ENCODE results near the gene UFSP2. TPM values are rescaled to one million over a fixed set of nuclear protein-coding genes. Genes with fewer than 3 reads are reported as not detected.

UFSP2 gene
- total and polyA plus RNA-seq, 8 donors, result 10.1 to 23.4 (median 19.3) TPM

- no peaks in the 10 kb centered on the region for H3K9me3 ChIP-seq
- no peak overlapping the region for H3K4me3 ChIP-seq
- DNase-seq (peak in 2 of 6 donors; percentile 42 to 46), FAIRE-seq (no peak), ATAC-seq (peak; percentile 82 to 98 (median 92))
- no peaks in the 10 kb centered on the region for H3K36me3 ChIP-seq
- 22 to 34% methylated on average over 3 of the region's 3 CpGs for WGBS, 2 donors
- H3K4me1 ChIP-seq, result peaks cover 5 to 6% (median 6%) of the 10 kb centered on the region in 3 donors
- intact Hi-C loops (cut with DNase I), result no loop called here
- H3K27me3 ChIP-seq, result no peaks in the 10 kb centered on the region
- TF ChIP-seq, protein P1, sequence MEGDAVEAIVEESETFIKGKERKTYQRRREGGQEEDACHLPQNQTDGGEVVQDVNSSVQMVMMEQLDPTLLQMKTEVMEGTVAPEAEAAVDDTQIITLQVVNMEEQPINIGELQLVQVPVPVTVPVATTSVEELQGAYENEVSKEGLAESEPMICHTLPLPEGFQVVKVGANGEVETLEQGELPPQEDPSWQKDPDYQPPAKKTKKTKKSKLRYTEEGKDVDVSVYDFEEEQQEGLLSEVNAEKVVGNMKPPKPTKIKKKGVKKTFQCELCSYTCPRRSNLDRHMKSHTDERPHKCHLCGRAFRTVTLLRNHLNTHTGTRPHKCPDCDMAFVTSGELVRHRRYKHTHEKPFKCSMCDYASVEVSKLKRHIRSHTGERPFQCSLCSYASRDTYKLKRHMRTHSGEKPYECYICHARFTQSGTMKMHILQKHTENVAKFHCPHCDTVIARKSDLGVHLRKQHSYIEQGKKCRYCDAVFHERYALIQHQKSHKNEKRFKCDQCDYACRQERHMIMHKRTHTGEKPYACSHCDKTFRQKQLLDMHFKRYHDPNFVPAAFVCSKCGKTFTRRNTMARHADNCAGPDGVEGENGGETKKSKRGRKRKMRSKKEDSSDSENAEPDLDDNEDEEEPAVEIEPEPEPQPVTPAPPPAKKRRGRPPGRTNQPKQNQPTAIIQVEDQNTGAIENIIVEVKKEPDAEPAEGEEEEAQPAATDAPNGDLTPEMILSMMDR (IDR thresholded peaks at IDR 0.05), result no peak
- no peak overlapping the region for H3K27ac ChIP-seq
Measured at GRCh38 chr4:185457136-185457535, 31.4 kb upstream of the UFSP2 start.

DNA sequence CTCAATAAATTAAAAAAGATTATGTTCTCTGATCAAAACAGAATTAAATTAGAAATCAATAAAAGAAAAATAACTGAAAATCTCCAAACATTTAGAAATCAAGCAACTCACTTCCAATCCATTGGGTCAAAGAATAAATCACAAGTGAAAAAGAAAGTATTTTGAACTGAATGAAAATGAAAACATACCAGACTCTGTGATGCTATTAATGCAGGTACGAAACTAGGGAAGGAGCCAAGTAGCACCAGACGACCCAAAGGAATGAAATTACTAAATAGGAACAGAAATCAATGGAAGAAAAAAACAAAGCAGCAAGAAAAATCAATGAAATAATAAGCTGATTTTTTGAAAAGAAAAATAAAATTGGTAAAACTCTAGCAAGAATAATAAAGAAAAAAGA lies 30.4 kb upstream of the UFSP2 start:
- TF ChIP-seq, protein P1 (IDR thresholded peaks at IDR 0.05), result no peak
- WGBS, 2 donors, result 33 to 34% methylated on average over 2 of the region's 2 CpGs
- H3K4me1 ChIP-seq, result peaks cover 5 to 6% (median 6%) of the 10 kb centered on the region in 3 donors
- H3K27ac ChIP-seq, result no peak overlapping the region
- ATAC-seq, result peak in 1 of 4 donors; percentile 47
- H3K27me3 ChIP-seq, result no peaks in the 10 kb centered on the region
- H3K9me3 ChIP-seq, result no peaks in the 10 kb centered on the region
- intact Hi-C loops (cut with DNase I), result no loop called here
- H3K4me3 ChIP-seq, result no peak overlapping the region
- no peak for FAIRE-seq
- H3K36me3 ChIP-seq, result no peaks in the 10 kb centered on the region
- DNase-seq, result no peak

DNA sequence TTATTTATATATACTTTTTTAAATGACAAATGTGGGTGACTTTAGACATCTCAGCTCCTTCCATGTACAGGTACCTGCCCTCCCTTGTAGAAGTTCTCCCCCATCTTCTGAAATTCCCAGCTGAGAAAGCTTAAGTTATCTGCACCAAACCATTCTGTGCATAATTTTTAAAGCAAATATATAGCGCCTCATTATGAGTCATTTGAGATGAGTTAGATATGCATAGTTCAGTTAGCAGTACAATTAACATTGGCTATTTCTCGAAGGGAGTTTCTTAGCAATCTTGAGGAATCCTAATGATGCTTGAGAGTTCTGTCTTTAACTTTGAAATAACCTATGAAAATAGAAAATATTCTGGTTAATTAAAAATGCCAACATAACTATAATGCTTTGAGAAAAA lies 19.4 kb upstream of the UFSP2 start:
- ATAC-seq, result no peak

DNA sequence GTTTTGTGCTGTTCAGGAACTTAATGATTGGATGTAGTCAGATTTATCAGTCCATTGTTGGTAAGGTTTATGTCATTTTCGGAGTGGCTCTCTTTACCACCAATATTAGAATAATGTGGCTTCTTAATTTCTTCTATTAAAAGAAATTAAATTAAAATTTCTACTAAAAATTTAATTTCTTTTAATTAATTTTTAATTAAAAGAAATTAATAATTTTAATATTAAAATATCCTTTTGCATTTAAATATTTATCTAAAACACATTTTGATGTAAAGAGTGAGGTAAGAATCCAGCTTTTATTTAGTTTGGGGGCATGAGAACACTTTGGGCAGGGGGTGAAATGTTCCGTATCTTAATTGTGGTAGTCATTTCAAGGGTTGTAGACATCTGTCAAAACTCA lies 15.7 kb upstream of the UFSP2 start:
- no peak overlapping the region for H3K27ac ChIP-seq
- H3K4me3 ChIP-seq, result no peak overlapping the region
- TF ChIP-seq, protein P1 (IDR thresholded peaks at IDR 0.05), result no peak
- no peaks in the 10 kb centered on the region for H3K36me3 ChIP-seq
- intact Hi-C loops (cut with DNase I), result no loop called here
- no peaks in the 10 kb centered on the region for H3K9me3 ChIP-seq
- H3K27me3 ChIP-seq, result no peaks in the 10 kb centered on the region
- ATAC-seq, result no peak
- peak; percentile 41 for FAIRE-seq
- no peaks in the 10 kb centered on the region for H3K4me1 ChIP-seq
- 91 to 92% methylated on average over 2 of the region's 2 CpGs for WGBS, 2 donors
- DNase-seq, result no peak

More for the DNA sequence above, 19.4 kb upstream of the UFSP2 start:
- TF ChIP-seq, protein P1 (IDR thresholded peaks at IDR 0.05), result no peak
- Histone ChIP-seq H3K27me3 (no peaks in the 10 kb centered on the region), H3K4me1 (no peaks in the 10 kb centered on the region), H3K9me3 (no peaks in the 10 kb centered on the region), H3K36me3 (no peaks in the 10 kb centered on the region), H3K27ac (no peak overlapping the region), H3K4me3 (no peak overlapping the region)
- intact Hi-C loops (cut with DNase I), result no loop called here
- DNase-seq (no peak), FAIRE-seq (no peak)
- WGBS, 2 donors, result 89 to 92% methylated on average over 2 of the region's 2 CpGs

DNA sequence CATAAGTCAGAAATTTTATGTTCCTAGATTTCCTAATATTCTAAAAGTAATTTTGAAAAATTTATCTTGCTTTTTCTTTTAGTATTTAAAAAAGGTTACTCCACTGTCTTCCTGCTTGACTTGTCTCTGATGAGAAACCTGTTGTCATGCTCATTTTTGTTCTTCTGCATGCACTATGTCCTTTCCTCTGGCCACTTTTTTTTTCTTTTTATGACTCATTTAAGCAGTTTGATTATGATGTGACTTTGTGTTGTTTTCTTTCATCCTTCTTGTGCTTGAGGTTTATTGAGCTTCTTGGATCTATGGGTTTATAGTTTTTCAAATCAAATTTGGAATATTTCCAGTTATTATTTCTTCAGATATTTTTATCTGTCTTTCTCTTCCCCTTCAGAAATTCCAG lies 12.0 kb upstream of the UFSP2 start:
- no peaks in the 10 kb centered on the region for H3K4me1 ChIP-seq
- ATAC-seq, result no peak
- no peak overlapping the region for H3K27ac ChIP-seq
- no peaks in the 10 kb centered on the region for H3K9me3 ChIP-seq
- H3K27me3 ChIP-seq, result no peaks in the 10 kb centered on the region
- no peaks in the 10 kb centered on the region for H3K36me3 ChIP-seq
- intact Hi-C loops (cut with DNase I), result no loop called here
- no peak overlapping the region for H3K4me3 ChIP-seq
- TF ChIP-seq, protein P1 (IDR thresholded peaks at IDR 0.05), result no peak
- FAIRE-seq, result no peak
- no peak for DNase-seq
